Eye (tissue), 1 donor: ENCODE measurements around the gene MFNG.
A peak's percentile ranks its signal among the peaks of the same experiment; 100 is the strongest.

Experiments used
- DNase-seq: peaks from one replicate; pipeline ENCODE4 v3.0.0-alpha.2; 2015

Gene MFNG

DNA sequence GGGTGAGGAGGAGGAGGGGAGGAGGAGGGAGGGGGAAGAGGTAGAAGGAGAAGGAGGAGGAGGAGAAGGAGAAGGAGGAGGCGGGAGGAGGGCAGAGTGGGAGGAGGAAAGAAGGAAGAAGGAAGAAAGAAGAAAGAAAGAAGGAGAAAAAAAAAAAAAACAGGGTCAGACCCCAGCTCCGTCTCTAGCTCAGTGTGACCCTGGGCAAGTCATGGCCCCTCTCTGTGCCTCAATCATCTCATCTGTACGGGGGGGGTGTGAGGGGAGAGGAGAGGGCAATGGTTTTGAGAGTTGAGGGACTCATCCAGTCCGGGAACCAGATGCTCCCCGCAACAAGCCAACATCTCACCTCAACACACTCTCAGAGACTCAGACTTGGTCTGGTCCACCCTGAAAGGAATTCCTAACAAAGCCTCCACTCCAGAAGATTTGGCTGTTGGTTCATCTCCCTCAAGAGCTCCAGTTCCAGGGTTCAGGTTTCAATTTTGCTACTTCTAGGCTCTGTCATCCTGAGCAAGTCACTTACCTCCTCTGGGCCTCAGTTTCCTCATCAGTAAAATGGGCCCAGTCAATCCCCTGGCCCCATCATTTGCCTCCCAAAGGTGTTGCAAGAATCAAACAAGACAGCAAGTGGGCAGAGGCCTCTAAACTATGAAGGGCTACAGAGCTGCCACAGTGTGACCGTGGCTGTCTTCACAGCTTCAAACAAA is 25.4 kb upstream of the MFNG start:
- peak; percentile 37 for DNase-seq

DNA sequence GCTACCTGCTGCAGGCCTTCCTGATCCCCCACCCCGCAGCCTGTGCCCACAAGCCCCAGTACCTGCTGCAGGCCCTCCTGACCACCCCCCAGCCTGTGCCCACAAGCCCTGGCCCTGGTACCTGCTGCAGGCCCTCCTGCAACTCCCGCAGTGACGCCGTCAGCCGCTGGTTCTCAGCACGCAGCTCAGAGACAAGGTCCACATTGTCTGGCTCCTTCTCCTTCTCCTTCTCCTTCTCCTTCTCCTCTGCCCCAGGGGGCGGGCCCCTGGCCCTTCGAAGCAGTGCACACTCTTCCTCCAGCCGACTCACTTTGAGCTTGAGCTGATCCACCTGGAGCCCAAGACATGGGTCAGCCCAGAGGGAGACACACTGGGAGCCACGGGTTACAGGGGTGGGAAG is 23.9 kb upstream of the MFNG start:
- DNase-seq, result no peak

- DNase-seq, result peak; percentile 32
Measured at GRCh38 chr22:37509059-37509860, 23.1 kb upstream of the MFNG start.

- no peak for DNase-seq
Measured at GRCh38 chr22:37508431-37508992, 22.3 kb upstream of the MFNG start.

DNA sequence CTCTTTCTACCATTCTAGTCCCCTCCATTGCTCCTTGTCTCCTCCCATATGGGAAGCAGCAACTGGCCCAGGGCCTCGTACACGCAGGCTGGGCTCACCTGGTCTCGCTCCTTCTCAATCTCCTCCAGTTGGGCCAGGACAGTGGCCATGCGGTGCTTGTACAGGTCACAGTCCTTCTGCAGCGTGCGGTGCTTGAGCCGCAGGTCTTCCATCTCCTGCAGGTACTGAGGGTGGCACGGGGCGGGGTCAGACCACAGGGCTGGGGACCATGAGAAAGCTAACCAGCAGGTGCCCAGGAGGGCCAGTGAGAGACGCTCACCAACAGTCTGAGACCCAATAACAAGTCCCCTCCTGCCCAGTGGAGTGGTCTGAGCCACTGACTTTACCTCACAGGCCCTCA is 21.5 kb upstream of the MFNG start:
- DNase-seq, result no peak

DNA sequence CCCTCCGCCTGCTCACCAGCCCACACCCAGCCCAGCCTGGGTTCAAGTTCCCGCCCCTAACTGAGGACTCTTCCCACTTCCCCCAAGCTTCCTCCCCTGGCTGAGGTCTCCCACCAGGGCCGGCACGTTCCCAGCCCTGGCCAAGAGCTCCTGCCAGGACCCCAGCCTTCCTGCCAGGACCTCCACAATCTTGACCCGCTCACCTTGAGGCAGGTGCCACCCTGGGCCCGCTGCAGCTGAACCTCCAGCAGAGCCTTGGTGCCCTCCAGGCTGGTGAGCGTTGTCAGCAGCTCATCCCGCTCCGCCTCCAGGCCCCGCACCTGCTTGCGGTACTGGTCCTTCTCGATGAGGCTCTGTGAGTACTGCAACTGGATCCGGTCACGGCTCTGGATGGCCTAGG is 19.8 kb upstream of the MFNG start:
- no peak for DNase-seq

DNA sequence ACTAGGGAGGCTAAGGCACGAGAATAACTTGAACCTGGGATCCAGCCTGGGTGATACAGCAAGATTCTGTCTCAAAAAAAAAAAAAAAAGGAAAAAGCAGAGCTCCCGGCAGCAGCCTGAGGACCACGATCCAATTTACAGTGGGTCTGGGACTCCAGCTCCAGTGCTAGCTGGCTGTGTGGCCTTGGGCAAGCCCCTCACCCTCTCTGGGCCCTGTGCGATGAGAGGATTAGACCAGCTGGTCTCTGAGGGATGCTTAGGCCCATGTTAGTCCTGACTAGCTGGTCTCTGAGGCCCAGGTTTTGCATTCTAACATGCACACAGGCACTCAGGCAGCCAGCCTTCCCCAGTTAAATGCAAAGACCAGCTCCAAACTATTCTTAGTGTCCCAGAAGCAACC is 19.4 kb upstream of the MFNG start:
- no peak for DNase-seq

GRCh38 chr22:37504964-37505363 is 18.8 kb upstream of the MFNG start:
- DNase-seq, result no peak

DNA sequence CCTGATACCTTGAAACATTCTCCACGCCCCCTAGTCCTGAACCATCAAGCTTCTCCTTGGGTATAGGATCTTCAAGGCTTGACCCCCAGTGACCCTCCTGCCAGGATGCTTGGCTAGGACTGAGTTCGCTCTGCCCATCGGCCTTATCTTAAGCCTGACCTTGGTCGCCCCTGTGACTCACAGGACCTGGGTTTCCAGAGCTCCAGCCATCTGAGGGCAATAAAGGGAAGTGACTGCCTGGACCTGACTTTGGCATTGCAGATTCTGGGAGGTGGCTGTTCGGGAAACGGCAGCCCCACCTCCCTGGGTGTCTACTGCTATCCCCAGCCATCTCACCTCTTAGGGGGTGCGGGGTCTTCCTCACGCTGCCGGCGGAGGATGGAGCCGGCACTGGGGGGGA is 17.7 kb upstream of the MFNG start:
- DNase-seq, result no peak

GRCh38 chr22:37503183-37503683 is 17.0 kb upstream of the MFNG start:
- no peak for DNase-seq

DNA sequence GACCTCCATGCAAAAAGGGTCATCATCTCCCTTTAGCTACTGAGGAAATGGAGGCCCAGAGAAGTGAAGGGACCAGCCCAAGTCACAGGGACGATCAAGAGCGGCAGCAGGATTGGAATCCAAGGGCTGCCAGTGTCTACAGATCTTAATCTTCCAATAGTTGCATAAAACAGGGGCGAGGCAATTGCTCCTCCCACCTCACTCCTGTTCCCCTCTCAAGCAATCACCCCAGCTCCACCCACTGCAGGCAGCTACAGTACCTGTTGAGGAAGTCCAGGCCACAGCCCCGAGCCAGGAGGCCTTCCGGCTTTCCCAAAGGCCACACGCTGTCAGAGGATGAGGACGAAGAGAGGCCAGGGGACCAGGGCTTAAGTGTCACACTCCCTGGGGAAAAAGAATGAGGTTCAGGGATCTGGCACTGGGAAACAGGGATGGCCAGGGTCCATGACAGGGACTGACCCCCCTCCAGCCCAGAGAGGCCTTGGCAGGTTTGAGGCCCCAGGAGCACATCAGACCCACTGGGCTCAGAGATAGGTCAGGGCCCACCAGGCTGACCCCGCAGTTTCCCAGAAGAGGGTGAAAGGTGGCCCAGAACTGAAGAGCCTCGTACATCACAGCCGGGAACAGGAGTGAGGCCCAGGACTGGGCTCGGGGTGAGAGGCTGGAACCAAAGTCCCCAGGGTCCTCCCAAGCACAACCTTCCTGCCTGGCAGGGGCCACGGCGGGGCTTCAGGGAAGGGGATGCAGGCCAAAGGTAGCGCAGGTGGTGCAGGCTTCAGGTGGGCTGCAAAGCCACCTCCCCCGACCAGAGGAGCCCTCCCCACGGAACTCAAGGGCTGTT is 16.4 kb upstream of the MFNG start:
- DNase-seq, result no peak

DNA sequence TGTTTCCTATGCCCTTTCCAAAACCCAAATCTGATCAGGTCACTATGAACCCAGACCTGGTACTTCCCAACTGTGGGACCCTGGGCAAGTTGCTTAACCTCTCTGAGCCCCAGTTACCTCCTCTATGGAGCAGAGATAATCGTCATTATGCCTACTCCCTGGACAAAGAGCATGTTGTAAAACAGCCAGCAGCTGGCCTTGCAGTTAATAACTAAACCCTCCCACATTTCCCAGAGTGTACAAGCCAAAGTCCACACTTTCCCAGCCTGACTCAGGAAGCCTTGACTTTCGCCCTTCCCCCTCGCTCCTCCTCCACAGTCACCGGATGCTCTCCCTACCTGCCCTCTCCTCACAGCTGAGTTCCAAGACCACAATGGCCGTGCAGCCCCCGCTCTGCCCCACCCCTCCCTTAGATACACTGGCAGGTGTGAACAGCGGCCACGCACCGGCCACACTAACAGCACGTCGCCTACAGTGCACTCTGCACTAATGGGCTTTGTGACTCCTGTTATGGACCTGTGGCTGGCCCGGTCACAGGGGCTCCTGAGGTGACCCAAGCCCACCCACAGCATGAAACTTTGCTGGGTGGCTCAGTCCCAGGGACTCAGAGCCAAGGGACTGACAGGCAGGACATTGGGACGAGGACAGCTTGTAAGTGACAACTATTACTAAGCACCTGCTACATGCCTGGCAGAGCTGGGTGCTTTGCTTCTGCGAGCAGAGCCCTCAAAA is 15.6 kb upstream of the MFNG start:
- peak; percentile 65 for DNase-seq

GRCh38 chr22:37500745-37501609 is 14.8 kb upstream of the MFNG start:
- no peak for DNase-seq

DNA sequence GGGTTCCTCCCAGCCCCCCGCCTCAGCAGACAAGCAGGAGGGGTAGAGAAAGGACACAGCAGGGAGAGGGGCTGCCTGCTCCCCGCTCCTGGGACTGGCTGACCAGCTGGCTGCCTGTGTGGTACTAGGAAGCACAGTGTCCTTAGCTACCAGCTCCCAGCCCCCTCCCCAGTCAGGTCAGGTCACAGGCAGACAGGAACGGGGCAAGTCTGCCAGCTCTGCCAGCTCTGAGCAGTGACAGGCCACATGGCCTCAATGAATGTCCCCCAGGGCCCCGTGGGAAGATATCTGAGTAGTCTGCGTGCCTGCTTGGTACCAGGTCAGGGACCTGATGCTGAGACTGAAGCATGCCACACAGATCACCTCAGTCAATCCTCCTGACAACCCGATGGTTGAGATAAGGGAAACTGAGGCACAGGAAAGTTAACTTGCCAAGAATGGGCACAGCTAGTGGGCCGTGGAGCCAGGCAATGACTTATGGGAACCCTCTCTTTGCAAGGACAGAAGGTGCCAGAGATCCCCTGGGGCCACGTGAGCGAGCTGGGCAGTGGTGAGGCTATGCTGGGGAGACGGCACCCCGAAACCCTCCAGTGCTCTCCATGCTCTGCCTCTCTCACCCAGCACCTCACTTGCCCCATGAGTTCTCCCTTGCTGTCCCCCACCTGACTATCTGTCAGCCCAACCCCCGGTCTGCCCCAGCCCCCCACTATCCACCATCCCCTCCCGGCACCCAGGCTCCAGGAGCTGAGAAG is 13.8 kb upstream of the MFNG start:
- DNase-seq, result no peak

- DNase-seq, result peak; percentile 52
Measured at GRCh38 chr22:37499027-37499707, 13.0 kb upstream of the MFNG start.

DNA sequence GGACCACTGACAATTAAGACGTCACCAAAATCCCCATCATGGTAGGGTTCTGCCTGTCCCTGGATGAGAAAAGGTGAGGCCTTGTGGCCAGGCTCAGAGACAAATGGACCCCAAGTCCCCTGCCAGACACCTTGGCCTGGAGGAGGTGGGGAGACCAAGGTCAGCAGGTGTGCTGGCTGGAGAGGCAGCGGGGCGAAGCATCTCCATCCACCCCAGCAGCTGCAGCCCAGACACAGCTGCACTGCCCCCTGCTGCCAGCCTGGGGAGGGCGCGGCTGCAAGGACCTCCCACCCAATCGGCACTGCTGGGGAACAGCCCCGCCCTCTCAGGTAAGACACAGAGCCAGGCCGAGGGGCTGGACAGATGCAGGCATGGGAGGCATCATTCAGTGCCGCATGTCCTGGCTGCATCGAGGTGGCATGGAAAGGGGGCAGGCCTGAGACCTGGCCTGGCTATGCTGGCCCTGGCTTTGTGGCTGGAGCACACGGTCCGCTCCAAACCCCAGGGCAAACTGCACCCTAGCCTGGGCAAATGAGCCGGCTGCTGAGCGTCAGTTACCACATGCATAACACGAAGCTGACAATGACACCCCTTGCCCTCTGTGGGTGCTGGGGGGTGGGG is 12.2 kb upstream of the MFNG start:
- peak; percentile 63 for DNase-seq

DNA sequence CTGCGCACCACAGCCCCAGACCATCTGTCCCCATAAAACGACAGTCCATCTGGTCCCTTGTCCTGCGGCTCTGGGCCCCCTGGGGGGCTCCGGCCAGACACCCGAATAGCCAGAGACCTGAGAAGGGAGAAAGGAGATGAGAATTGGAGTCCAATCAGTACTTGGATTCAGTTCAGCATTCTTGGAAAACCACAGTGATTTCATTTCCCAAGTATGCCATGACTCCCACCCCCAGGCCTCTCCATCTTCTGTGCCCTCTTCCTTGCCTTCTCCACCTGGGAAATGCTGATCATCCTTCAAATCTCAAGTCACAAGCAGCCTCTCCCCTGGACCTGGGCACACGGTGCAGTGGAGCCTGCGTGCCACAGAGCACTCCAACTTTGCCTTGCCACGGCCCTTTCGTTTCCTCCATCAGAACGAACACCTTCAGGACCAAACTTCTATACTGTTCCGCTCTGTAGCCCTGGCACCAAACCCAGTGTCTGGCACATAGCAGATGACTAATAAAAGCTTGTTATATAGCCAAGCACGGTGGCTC is 10.9 kb upstream of the MFNG start:
- peak; percentile 51 for DNase-seq

- peak; percentile 62 for DNase-seq
Measured at GRCh38 chr22:37496651-37497050, 10.5 kb upstream of the MFNG start.

DNA sequence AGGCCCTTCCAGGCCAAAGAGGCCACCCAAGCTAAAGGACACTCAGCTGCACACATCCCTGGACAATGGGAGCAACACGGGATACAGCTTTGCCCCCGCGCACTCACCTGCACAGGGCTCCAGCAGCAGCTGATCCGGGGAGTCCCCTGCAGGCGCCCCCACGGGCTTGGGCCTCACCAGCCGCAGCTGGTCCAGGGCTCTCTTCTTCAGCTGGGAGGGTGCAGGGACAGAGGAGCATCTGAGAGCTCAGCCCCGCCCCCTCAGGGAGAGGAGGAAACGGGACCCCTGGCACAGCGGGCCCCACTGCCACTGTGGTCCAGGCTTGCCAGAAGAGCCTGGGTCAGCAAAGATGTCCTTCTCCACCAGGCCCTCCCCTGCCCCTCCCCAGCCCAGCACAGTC is 7.8 kb upstream of the MFNG start:
- no peak for DNase-seq
